ENCODE measurements around the gene ANKRD9. TPM values are rescaled to one million over a fixed set of nuclear protein-coding genes. Genes with fewer than 3 reads are reported as not detected.

Gene ANKRD9
- total and polyA plus RNA-seq, 2 of the 13 experiments (the other 11 are each of a cell fraction or from before 2014, with no cell fraction given): 10.0 to 15.0 TPM

GRCh38 chr14:102508774-102509745 lies 516 bp downstream of the ANKRD9 start (continued):
- TF ChIP-seq AKNA (CRISPR knock-in tag; IDR thresholded peaks at IDR 0.05; ENCODE audit: borderline replicate concordance): no peak
- no peak for TF ChIP-seq MAZ (IDR thresholded peaks at IDR 0.05; ENCODE audit: borderline replicate concordance, low read depth, low read length)
- TF ChIP-seq MAZ (CRISPR knock-in tag; IDR thresholded peaks at IDR 0.05; ENCODE audit: low read depth): peak; percentile 5; the same call in 1 of the 2 replicates
- TF ChIP-seq ZNF772 (CRISPR knock-in tag; IDR thresholded peaks at IDR 0.05): no peak
- no peak for TF ChIP-seq ZNF761 (CRISPR knock-in tag; conservative IDR thresholded peaks at IDR 0.05)
- TF ChIP-seq HMGXB4 (CRISPR knock-in tag; IDR thresholded peaks at IDR 0.05; ENCODE audit: borderline replicate concordance in 1 of 2, low read depth in 1 of 2): 0 out of 4 replicates have a peak, but pooled peaks of 1 of the 2 experiments have one; percentile 23
- TF ChIP-seq RORA (CRISPR knock-in tag; IDR thresholded peaks at IDR 0.05): no peak
- TF ChIP-seq LCORL (IDR thresholded peaks at IDR 0.05): no peak
- no peak; the same call in 1 of the 2 replicates for TF ChIP-seq LCORL (CRISPR knock-in tag; IDR thresholded peaks at IDR 0.05)
- peak; percentile 51; the same call in 1 of the 2 replicates for TF ChIP-seq GMEB1 (CRISPR knock-in tag; IDR thresholded peaks at IDR 0.05; ENCODE audit: borderline replicate concordance)
- TF ChIP-seq GATAD2A (CRISPR knock-in tag; IDR thresholded peaks at IDR 0.05): no peak
- TF ChIP-seq SAP130 (CRISPR knock-in tag; IDR thresholded peaks at IDR 0.05; ENCODE audit: low read depth): peak; percentile 27; the same call in 1 of the 2 replicates
- TF ChIP-seq NFYC (CRISPR knock-in tag; IDR thresholded peaks at IDR 0.05): no peak
- no peak for TF ChIP-seq IRF2 (CRISPR knock-in tag; IDR thresholded peaks at IDR 0.05)
- TF ChIP-seq ZNF20 (CRISPR knock-in tag; IDR thresholded peaks at IDR 0.05): no peak
- TF ChIP-seq HNF1B (CRISPR knock-in tag; IDR thresholded peaks at IDR 0.05): peak; percentile 14; the same call in 1 of the 2 replicates
- peak; percentile 57 for TF ChIP-seq ZFY (CRISPR knock-in tag; IDR thresholded peaks at IDR 0.05)
- TF ChIP-seq ZFYVE20 (CRISPR knock-in tag; IDR thresholded peaks at IDR 0.05; ENCODE audit: borderline replicate concordance, low read depth): no peak
- TF ChIP-seq ZNF282 (IDR thresholded peaks at IDR 0.05; ENCODE audit: partially characterized antibody): no peak
